Activated T-cell treated with anti-CD3 and anti-CD28 coated beads, Interleukin-2, amount 50 U/mL, for 4 hours (primary cell): ENCODE measurements around the gene FBXO24. TPM values are rescaled to one million over a fixed set of nuclear protein-coding genes. Genes with fewer than 3 reads are reported as not detected.
"Not testable (repeated sequence)": the region's sequence is repeated elsewhere in the genome, so short reads cannot be mapped to it uniquely, and the experiment has no call there.

Source experiments
- ATAC-seq, 2 donors: fragments of 200-7000 bp; cut with Tn5 transposase; one replicate each; pipeline ENCODE4 v1.10.0; 2021
- DNase-seq: peaks from one replicate; pipeline ENCODE4 v3.0.0-alpha.2; 2020
- H3K27me3 Mint-ChIP-seq: one replicate; pipeline ENCODE4 v1.8.0; 2021; ENCODE audit warnings: low read depth, mixed read lengths
- H3K36me3 Mint-ChIP-seq: one replicate; pipeline ENCODE4 v1.8.0; 2022; ENCODE audit warnings: mixed read lengths; ENCODE audit not compliant: insufficient read depth
- H3K4me1 Mint-ChIP-seq: one replicate; pipeline ENCODE4 v1.8.0; 2021; ENCODE audit warnings: low read depth, mixed read lengths
- H3K4me3 Mint-ChIP-seq: one replicate; pipeline ENCODE4 v1.8.0; 2021; ENCODE audit warnings: mild to moderate bottlenecking, moderate library complexity, mixed read lengths
- H3K9me3 Mint-ChIP-seq: one replicate; pipeline ENCODE4 v1.8.0; 2021; ENCODE audit warnings: mixed read lengths
- total RNA-seq, 3 donors: library from RNA; stranded (reverse); gene quantifications; one replicate each; pipeline ENCODE4 v1.2.1, GENCODE V29; 2021

The FBXO24 gene, protein sequence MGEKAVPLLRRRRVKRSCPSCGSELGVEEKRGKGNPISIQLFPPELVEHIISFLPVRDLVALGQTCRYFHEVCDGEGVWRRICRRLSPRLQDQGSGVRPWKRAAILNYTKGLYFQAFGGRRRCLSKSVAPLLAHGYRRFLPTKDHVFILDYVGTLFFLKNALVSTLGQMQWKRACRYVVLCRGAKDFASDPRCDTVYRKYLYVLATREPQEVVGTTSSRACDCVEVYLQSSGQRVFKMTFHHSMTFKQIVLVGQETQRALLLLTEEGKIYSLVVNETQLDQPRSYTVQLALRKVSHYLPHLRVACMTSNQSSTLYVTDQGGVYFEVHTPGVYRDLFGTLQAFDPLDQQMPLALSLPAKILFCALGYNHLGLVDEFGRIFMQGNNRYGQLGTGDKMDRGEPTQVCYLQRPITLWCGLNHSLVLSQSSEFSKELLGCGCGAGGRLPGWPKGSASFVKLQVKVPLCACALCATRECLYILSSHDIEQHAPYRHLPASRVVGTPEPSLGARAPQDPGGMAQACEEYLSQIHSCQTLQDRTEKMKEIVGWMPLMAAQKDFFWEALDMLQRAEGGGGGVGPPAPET
- under 1 TPM; 0.14 to 0.40 (median 0.34) TPM for total RNA-seq

DNA sequence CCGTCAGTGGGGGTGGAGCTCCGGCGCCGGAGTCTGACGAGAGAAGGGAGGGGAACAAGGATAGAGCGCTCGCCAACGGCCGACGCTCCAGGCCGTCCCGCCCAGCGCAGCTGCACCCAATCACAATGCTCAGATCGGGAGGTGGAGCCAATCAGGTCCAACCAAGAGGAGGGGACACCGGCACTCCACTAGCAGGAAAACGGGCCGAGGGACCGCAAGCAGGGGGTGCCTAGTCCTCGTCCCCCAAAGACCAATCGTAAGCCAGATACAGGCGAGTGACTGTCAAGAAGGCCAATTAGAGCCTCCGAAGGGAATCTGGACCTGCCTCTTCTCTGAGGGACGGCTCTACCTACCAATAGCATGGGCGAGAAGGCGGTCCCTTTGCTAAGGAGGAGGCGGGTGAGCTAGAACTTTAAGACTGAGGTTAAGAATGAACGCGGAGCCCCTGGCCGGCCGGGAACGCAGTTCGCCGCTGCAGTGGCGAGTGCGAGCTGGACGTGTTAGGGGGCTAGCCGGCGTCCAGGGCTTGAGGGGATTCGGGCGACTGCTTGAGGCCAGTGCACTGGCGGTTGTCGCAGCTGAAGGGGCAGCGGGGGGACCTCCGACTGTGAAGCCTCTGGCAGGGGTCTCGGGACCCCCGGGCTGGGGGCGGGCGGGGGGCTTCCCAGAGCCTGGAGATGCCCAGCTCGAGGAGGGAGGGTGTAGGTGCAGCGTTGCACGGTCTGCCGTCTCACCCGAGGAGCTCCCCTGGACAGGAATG, at the start of gene FBXO24:
TSS of gene FBXO24 (plus strand) at position 63 of the 760 bp plus-strand sequence. CDS start at position 361, 298 bp downstream.
- Mint-ChIP-seq H3K4me3 (peak within 1 kb of the TSS; percentile 95), H3K27me3 (peaks cover 6% of the 10 kb centered on the region), H3K36me3 (no peaks in the 10 kb centered on the region), H3K9me3 (no peaks in the 10 kb centered on the region), H3K4me1 (peaks cover 44% of the 10 kb centered on the region)
- ATAC-seq (peak; percentile 85 to 87), DNase-seq (peak; percentile 98)

DNA sequence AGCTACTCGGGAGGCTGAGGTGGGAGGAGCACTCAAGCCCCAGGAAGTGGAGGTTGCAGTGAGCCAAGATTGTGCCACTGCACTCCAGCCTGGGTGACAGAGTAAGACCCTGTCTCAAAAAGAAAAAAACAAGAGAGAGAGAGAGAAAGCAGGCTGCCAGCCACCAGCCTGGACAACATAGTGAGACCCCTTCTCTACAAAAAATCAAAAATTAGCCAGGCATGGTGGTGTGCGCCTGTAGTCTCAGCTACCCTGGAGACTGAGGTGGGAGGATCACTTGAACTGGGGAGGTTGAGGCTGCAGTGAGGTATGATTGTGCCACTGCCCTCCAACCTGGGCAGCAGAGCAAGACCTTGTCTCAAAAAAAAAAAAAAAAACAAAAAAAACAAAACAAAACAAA, 49.4 kb upstream of the FBXO24 start:
- not testable (repeated sequence) for DNase-seq, H3K4me3 Mint-ChIP-seq, H3K36me3 Mint-ChIP-seq, H3K27me3 Mint-ChIP-seq, H3K9me3 Mint-ChIP-seq, ATAC-seq
- peaks cover 28% of the 10 kb centered on the region for H3K4me1 Mint-ChIP-seq

DNA sequence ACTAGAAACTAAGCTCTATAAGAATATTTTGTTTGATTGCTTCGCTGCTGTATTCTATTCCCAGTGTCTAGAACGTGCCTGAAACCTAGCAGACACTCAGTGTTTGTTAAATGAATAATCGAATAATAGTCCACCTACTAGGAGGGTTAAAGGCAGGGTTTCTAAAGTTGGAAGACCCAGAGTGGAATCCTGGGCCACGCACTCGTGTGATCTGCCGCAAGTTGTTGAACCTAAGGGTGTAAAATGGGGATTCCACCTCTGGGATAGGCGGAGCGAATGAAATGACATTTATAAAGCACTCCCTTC, 47.8 kb upstream of the FBXO24 start:
- Mint-ChIP-seq H3K36me3 (no peaks in the 10 kb centered on the region), H3K4me1 (peaks cover 43% of the 10 kb centered on the region), H3K4me3 (peak overlapping the region; percentile 98), H3K27me3 (no peaks in the 10 kb centered on the region), H3K9me3 (no peaks in the 10 kb centered on the region)
- DNase-seq (no peak), ATAC-seq (no peak)

DNA sequence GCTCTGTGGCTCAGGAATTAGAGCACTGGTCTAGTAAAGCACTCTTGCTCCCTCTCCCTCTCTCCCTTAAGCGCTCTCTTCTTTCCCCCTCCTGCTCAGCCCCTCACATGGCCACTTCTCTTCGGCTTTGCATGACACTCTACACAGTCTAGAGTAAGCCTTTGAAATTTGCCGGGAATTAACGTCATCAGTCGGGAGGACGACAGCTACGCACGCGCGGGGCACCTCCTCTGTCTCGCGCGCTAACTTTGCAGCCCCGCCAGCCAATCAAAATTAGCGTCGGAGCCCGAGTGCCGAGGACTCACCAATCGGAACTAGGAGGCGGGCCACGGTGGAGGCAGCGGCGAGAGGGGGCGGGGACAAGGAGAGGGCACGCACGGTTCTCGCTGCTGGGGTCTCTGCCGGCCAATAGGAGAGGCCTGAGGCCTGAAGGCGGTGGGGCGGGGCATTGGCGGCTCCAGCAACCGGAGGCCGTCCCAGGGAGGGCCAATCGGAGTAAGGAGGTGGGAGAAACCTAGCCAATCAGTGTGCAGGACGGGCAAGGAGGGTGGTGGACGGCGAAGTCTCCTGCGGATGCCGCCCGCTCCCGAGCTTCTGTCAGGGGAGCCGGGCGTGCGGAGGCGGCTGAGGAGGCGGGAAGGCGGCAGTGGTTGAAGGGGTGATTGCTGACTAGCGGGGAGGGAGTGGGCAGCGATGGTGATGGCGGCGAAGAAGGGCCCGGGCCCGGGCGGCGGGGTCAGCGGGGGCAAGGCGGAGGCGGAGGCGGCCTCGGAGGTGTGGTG, 47.3 kb upstream of the FBXO24 start, which contains the start of gene AGFG2:
TSS of gene AGFG2 (plus strand) at position 550 of the 782 bp plus-strand sequence. CDS start at position 694, 144 bp downstream.
- Mint-ChIP-seq H3K36me3 (no peaks in the 10 kb centered on the region), H3K4me1 (peaks cover 48% of the 10 kb centered on the region), H3K27me3 (no peaks in the 10 kb centered on the region), H3K4me3 (peak within 1 kb of the TSS; percentile 98), H3K9me3 (no peaks in the 10 kb centered on the region)
- DNase-seq, result peak; percentile 100
- ATAC-seq, result peak; percentile 94 to 97

DNA sequence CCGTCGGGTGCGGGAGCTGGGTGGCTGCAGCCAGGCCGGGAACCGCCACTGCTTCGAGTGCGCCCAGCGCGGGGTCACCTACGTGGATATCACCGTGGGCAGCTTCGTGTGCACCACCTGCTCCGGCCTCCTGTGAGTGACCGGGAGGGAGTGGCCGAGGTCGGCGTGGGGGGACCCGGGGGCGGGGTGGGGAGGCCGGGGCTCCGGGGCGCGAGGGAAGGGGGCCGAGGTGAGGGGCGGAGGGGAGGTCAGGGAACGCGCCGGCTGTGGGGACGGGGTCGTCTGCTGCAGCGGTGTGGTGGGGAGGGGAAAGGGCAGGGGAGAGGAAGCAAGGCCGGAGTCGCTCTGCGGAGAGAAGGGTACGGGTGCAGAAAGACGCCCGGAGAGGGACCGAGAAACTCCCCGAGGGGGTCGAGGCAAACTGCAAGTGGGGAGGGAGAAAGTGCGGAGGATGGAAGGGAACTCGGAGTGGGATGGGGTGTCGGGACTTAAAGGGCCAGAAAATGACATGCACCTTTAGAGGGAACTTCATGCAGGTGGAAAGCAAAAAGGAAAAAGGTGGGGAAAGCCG, 46.6 kb upstream of the FBXO24 start:
- no peak for ATAC-seq
- peaks cover 3% of the 10 kb centered on the region for H3K36me3 Mint-ChIP-seq
- peak overlapping the region; percentile 98 for H3K4me3 Mint-ChIP-seq
- DNase-seq, result no peak
- peaks cover 55% of the 10 kb centered on the region for H3K4me1 Mint-ChIP-seq
- H3K27me3 Mint-ChIP-seq, result no peaks in the 10 kb centered on the region
- H3K9me3 Mint-ChIP-seq, result no peaks in the 10 kb centered on the region

DNA sequence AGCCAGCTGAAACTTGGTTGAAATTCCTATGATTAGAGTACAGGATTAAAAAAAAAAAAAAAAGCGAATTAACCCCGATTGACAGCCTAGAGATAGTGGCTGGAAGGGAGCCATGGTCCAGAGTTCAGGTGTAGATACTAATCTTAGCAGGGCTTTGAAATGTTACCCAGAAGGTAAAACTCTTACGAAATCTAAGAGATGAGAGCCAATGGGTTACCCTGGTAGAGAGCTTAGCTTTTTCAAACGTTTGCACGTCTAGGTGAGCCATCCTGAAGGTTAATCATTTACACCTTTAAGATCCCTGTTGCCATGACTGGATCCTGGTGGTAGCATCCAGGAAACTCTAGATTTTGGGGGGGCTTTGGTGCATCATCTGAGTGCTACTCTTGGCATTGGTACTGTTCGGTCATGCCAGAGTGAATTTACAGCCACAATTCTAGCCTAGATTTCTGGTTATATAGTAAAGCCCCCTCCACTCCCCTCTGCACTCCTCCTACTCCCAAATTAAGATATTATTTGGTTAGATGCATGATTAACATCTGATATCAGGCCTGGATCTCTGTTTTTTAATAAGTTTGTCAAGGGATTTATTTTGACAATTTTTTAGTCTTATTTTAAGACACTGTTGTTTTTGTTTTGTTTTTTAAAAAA, 45.9 kb upstream of the FBXO24 start:
- H3K36me3 Mint-ChIP-seq, result peaks cover 3% of the 10 kb centered on the region
- H3K27me3 Mint-ChIP-seq, result no peaks in the 10 kb centered on the region
- DNase-seq (no peak), ATAC-seq (no peak)
- H3K4me3 Mint-ChIP-seq, result peak overlapping the region; percentile 98
- no peaks in the 10 kb centered on the region for H3K9me3 Mint-ChIP-seq
- H3K4me1 Mint-ChIP-seq, result peaks cover 62% of the 10 kb centered on the region

DNA sequence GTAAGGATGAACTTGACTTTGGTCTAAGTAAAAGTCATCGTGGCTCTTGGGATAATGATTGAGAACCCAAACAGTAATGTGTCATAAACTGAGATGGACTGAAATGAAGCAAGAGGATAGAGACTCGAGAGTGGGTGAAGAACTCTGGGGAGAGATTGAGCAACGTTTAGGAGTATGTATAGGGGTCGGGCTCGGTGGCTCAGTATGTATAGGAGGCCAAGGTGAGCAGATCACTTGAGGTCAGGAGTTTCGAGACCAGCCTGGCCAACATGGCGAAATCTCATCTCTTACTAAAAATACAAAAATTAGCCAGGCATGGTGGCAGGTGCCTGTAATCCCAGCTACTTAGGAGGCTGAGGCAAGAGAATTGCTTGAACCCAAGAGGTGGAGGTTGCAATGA, 44.8 kb upstream of the FBXO24 start:
- Mint-ChIP-seq H3K4me3 (peak overlapping the region; percentile 98), H3K4me1 (peaks cover 72% of the 10 kb centered on the region)
- not testable (repeated sequence) for ATAC-seq, DNase-seq, H3K9me3 Mint-ChIP-seq, H3K27me3 Mint-ChIP-seq, H3K36me3 Mint-ChIP-seq

DNA sequence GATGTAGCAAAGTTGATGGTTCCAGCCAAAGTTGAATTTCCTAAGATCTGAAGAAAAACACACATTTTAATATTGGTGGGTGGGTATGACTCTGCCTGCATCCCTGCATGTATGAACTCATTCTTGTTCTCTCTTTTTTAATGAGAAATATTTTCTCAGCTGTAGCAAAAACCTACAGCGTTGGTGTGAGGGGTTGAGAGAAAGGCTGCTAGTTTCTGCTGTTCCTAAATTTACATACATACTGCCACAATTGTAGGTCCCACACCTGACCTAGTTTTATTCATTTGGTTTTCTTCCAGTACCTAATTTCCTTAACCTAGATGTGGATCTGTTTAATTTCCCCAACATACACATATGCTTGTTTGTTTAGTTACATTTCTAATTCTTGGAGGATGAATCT, 42.5 kb upstream of the FBXO24 start:
- Mint-ChIP-seq H3K36me3 (peaks cover 3% of the 10 kb centered on the region), H3K27me3 (no peaks in the 10 kb centered on the region), H3K4me3 (peak overlapping the region; percentile 98), H3K9me3 (no peaks in the 10 kb centered on the region), H3K4me1 (peaks cover 90% of the 10 kb centered on the region)
- ATAC-seq (no peak), DNase-seq (no peak)

DNA sequence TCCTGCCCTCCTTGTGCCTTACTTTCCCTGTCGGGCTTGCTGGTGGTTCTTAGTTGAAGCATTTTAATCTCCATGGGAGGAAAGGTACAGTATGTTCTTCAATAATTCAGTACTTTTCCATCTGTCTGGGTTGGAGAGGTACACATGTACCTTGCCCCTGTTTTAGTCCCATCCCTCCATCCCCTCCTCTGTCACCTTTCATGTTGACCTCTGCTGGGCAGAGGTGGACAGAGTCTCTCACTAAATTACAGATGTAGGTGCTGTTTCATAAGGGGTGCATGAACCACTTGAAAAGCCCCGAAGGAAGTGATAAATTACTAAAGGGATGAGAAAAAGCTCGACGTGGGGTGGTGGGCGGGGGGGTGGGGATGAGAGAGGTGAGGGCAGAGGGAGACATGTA, 41.7 kb upstream of the FBXO24 start:
- Mint-ChIP-seq H3K9me3 (no peaks in the 10 kb centered on the region), H3K36me3 (peaks cover 3% of the 10 kb centered on the region)
- DNase-seq, result no peak

DNA sequence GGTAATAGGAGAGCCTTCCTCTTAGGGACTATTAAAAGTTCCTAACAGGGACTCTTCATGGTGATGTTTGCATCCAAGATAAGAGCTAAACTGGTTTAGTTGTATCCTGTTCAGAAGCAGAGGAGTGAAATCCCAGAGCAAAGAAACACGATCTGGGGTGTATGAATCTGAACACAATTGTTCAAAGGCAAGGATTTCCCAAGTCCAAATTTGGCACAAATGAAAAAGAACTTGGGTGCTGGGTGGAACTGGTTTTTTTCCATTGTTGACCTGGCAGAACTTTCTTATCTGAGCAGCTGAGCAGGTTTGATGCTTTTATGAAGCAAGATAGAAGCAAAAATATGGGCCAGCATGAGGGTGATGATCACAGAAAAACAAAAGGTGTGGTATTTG, 41.2 kb upstream of the FBXO24 start:
- H3K36me3 Mint-ChIP-seq, result peaks cover 3% of the 10 kb centered on the region
- H3K4me3 Mint-ChIP-seq, result peak overlapping the region; percentile 98
- no peaks in the 10 kb centered on the region for H3K27me3 Mint-ChIP-seq
- no peak for DNase-seq
- no peak for ATAC-seq
- H3K9me3 Mint-ChIP-seq, result no peaks in the 10 kb centered on the region
- H3K4me1 Mint-ChIP-seq, result peaks cover 94% of the 10 kb centered on the region

More for the DNA sequence above, 41.7 kb upstream of the FBXO24 start:
- no peak for ATAC-seq
- Mint-ChIP-seq H3K27me3 (no peaks in the 10 kb centered on the region), H3K4me1 (peaks cover 93% of the 10 kb centered on the region), H3K4me3 (peak overlapping the region; percentile 98)

DNA sequence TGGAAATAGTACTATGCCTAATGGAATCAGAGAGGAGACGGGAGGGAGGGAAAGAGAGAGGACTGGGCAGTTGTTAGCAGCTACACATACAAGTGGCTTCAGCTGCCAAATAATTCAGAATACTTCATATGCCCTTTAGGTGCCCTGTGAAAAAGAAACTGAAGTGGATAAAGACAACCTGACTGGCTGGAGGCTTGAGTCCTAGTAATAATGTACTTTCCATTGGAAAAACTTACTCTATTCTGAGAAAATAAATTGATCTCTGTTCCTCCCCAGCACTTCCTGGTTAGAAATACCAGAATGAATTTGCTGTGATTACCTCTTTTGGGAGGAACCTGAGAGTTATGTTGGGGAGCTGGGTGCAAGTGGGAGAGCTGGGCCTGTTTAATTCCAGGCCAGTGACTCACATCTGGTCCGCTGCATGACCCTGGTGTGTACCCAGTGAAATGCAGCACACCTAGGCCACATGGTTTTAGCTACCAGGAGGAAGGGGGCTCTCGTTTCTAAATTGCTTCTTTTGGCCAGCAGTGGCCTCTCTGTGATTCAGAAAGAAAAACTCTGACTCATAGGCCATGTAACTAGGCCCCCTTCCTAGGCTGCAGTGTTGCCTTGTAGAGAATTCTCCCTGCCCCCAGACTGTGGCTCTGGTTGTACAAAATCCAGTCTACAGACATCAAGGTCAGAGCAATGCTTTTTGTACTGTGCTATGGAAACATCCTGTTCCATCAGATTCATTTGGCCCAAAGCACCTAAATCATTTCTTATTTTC, 40.6 kb upstream of the FBXO24 start:
- Mint-ChIP-seq H3K27me3 (no peaks in the 10 kb centered on the region), H3K4me3 (peak overlapping the region; percentile 98), H3K9me3 (no peaks in the 10 kb centered on the region), H3K36me3 (peaks cover 7% of the 10 kb centered on the region), H3K4me1 (peaks cover 94% of the 10 kb centered on the region)
- DNase-seq (peak; percentile 41), ATAC-seq (peak; percentile 80 to 85)

DNA sequence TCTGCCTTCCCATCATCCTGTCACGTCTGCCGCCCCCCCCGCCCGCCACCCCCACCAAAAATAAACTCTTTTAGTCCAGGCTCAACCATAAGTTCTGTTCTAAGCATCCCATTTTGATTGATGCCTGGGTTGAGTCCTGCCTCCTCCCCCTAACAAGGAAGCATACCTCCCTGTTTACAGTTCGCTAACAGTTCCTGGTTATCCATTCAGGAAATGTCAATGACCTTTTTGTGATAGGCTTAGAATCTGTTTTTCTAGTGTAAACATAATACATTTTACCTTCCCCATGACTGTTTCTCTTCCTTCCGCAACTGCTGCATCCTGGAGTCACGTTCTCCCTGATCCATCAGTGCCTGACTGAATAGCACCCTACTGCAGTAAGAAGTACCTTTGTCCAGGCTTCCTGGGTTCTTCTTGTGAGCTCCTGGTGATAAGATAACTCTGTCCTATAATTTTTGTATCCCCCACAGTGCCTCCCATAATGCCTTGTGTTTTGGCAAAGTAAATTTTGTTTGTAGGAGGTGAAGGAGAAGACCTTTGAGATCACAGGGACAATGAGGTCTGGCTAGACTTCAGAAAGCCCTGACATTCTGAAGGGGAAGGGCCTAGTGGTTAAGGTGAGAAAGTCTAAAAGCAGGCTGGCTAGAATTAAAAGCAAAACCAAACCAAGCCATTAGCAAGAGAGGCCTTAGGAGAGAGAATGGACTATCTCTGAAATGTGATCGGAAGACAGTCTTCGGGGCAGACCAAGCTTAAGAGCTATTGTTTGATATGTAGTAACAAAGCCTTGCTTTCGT, 39.8 kb upstream of the FBXO24 start:
- peaks cover 90% of the 10 kb centered on the region for H3K4me1 Mint-ChIP-seq
- DNase-seq, result no peak
- ATAC-seq, result peak; percentile 9 to 12
- peak overlapping the region; percentile 98 for H3K4me3 Mint-ChIP-seq
- H3K36me3 Mint-ChIP-seq, result peaks cover 8% of the 10 kb centered on the region
- H3K27me3 Mint-ChIP-seq, result no peaks in the 10 kb centered on the region
- H3K9me3 Mint-ChIP-seq, result no peaks in the 10 kb centered on the region
